Ovary (tissue), 3 donors: ENCODE measurements around the gene KCNMA1.

Source experiments
- CTCF ChIP-seq, 3 donors: fragments of 450-650 bp in 2 of 3; fragments of 200-600 bp in 1 of 3; IDR thresholded peaks; one replicate each; pipeline versions ENCODE4 v1.5.1 to v1.8.0; 2016 to 2022; ENCODE audit warnings: antibody characterized with exemption in 3 of 3, mild to moderate bottlenecking in 1 of 3
- POLR2A ChIP-seq: fragments of 450-650 bp; IDR thresholded peaks from one replicate; pipeline ENCODE4 v1.6.1; 2017; ENCODE audit warnings: antibody characterized with exemption, mild to moderate bottlenecking, moderate library complexity
- donor health status: DM: no; HTN: no; CAD: no.

GRCh38 chr10:77334501-77334900, 303.1 kb downstream of the KCNMA1 start:
- TF ChIP-seq CTCF (IDR thresholded peaks at IDR 0.05) (no peak), POLR2A (no peak)
